Stimulated activated CD8-positive, alpha-beta memory T cell treated with anti-CD3 and anti-CD28 coated beads, Interleukin-7, amount 100 ng/mL, for 48 hours (primary cell): ENCODE data around the gene CER1.
"Not testable (repeated sequence)": the region's sequence is repeated elsewhere in the genome, so short reads cannot be mapped to it uniquely, and the experiment has no call there.

Experiments
- DNase-seq, 2 donors: peaks; one replicate each; pipeline ENCODE4 v3.0.0-alpha.2; 2020; ENCODE audit warnings: low read depth in 1 of 2; ENCODE audit errors: extremely low read depth in 1 of 2

The CER1 gene

GRCh38 chr9:14719231-14719923, 3.2 kb downstream of the CER1 start:
- no peak for DNase-seq

- DNase-seq: no peak
These were observed 7.4 kb downstream of the CER1 start for GRCh38 chr9:14715102-14715501.

- no peak for DNase-seq
These were observed 9.3 kb downstream of the CER1 start for GRCh38 chr9:14713187-14713767.

GRCh38 chr9:14710804-14711203, 11.7 kb downstream of the CER1 start:
- no peak for DNase-seq

- no peak for DNase-seq
These were observed 15.9 kb downstream of the CER1 start for GRCh38 chr9:14706530-14707140.

- no peak for DNase-seq
These were observed 17.5 kb downstream of the CER1 start for GRCh38 chr9:14705079-14705478.

GRCh38 chr9:14704281-14704680, 18.3 kb downstream of the CER1 start:
- no peak for DNase-seq

- no peak for DNase-seq
These were observed 20.3 kb downstream of the CER1 start for GRCh38 chr9:14702200-14702720.

- peak; percentile 31 to 41 for DNase-seq
These were observed 29.2 kb downstream of the CER1 start, which contains the start of gene ZDHHC21 for GRCh38 chr9:14693251-14693861. ZDHHC21 (minus strand) TSS chr9:14693432; CDS start chr9:14674340, 19,092 bp downstream.

- no peak for DNase-seq
These were observed 29.9 kb downstream of the CER1 start for GRCh38 chr9:14692470-14693250.

GRCh38 chr9:14690948-14691730, 31.4 kb downstream of the CER1 start:
- DNase-seq: no peak

- no peak for DNase-seq
These were observed 35.4 kb downstream of the CER1 start for GRCh38 chr9:14687042-14687719.

GRCh38 chr9:14686168-14686567, 36.4 kb downstream of the CER1 start:
- no peak for DNase-seq

GRCh38 chr9:14682616-14683015, 39.9 kb downstream of the CER1 start:
- DNase-seq: not testable (repeated sequence)

GRCh38 chr9:14678776-14679175, 43.8 kb downstream of the CER1 start:
- DNase-seq: no peak

GRCh38 chr9:14677872-14678271, 44.7 kb downstream of the CER1 start:
- DNase-seq: no peak

- no peak for DNase-seq
These were observed 45.1 kb downstream of the CER1 start for GRCh38 chr9:14677396-14677795.

- DNase-seq: no peak
These were observed 47.9 kb downstream of the CER1 start for GRCh38 chr9:14674630-14675029.

GRCh38 chr9:14671377-14671776, 51.2 kb downstream of the CER1 start:
- no peak for DNase-seq
